ENCODE results near the gene FSTL5.

DNA sequence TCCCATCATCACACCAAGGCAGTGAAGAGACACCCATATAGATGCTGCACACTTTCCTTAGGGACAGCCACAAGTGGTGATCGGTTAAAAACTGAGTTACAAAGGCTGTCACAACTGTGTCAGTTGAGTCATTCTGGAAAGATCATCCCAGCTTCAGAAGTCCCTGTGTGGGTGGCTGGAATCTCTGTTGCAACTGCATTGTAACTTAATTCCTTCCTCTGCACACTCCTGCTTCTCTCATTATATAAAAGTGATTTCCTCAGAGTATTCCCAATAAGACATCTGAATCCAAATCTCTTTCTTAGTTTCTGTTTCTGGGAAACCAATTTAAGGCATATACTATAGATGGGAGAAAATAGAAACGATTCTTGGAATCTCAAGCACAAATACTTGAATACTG lies 88.1 kb downstream of the FSTL5 start:
- TF ChIP-seq TCF12 (IDR thresholded peaks at IDR 0.05; ENCODE audit: low read depth) (no peak), CEBPB (IDR thresholded peaks at IDR 0.05) (no peak), EGR1 (IDR thresholded peaks at IDR 0.05) (no peak), EP300 (IDR thresholded peaks at IDR 0.05; ENCODE audit: borderline replicate concordance) (no peak), MAX (IDR thresholded peaks at IDR 0.05) (no peak), CREB1 (IDR thresholded peaks at IDR 0.05; ENCODE audit: low read depth) (no peak), TAF1 (IDR thresholded peaks at IDR 0.05; ENCODE audit: low read depth) (no peak), RAD21 (IDR thresholded peaks at IDR 0.05; ENCODE audit: low read depth) (no peak), TEAD4 (IDR thresholded peaks at IDR 0.05) (no peak), NFIC (IDR thresholded peaks at IDR 0.05) (no peak), YY1 (IDR thresholded peaks at IDR 0.05; ENCODE audit: low read depth) (no peak), USF1 (IDR thresholded peaks at IDR 0.05) (no peak)
- TF ChIP-seq, protein P1, sequence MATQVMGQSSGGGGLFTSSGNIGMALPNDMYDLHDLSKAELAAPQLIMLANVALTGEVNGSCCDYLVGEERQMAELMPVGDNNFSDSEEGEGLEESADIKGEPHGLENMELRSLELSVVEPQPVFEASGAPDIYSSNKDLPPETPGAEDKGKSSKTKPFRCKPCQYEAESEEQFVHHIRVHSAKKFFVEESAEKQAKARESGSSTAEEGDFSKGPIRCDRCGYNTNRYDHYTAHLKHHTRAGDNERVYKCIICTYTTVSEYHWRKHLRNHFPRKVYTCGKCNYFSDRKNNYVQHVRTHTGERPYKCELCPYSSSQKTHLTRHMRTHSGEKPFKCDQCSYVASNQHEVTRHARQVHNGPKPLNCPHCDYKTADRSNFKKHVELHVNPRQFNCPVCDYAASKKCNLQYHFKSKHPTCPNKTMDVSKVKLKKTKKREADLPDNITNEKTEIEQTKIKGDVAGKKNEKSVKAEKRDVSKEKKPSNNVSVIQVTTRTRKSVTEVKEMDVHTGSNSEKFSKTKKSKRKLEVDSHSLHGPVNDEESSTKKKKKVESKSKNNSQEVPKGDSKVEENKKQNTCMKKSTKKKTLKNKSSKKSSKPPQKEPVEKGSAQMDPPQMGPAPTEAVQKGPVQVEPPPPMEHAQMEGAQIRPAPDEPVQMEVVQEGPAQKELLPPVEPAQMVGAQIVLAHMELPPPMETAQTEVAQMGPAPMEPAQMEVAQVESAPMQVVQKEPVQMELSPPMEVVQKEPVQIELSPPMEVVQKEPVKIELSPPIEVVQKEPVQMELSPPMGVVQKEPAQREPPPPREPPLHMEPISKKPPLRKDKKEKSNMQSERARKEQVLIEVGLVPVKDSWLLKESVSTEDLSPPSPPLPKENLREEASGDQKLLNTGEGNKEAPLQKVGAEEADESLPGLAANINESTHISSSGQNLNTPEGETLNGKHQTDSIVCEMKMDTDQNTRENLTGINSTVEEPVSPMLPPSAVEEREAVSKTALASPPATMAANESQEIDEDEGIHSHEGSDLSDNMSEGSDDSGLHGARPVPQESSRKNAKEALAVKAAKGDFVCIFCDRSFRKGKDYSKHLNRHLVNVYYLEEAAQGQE (IDR thresholded peaks at IDR 0.05; ENCODE audit: low read depth) = no peak

All from Ishikawa (cell line).